IPS-20b (cell line): ENCODE measurements around the gene APOBEC3B.
"Not testable (repeated sequence)": the region's sequence is repeated elsewhere in the genome, so short reads cannot be mapped to it uniquely, and the experiment has no call there.

Source experiments
- H3K27ac ChIP-seq: one replicate; pipeline ENCODE4 v1.5.1; 2013; ENCODE audit warnings: low read length
- H3K27me3 ChIP-seq: 2 replicates; pipeline ENCODE4 v1.6.1; 2013; ENCODE audit warnings: mild to moderate bottlenecking, low read length, inconsistent platforms; ENCODE audit not compliant: insufficient read depth
- H3K36me3 ChIP-seq: 2 replicates; pipeline ENCODE4 v1.6.1; 2013; ENCODE audit warnings: low read depth, mild to moderate bottlenecking, inconsistent platforms, low read length, moderate library complexity; ENCODE audit not compliant: insufficient read depth
- H3K4me1 ChIP-seq: 2 replicates; pipeline ENCODE4 v1.6.1; 2013; ENCODE audit warnings: mild to moderate bottlenecking, control low read depth, inconsistent platforms, low read length, moderate library complexity; ENCODE audit not compliant: insufficient read depth
- H3K4me3 ChIP-seq: 2 replicates; pipeline ENCODE4 v1.5.1; 2013; ENCODE audit warnings: mild to moderate bottlenecking, low read length, inconsistent platforms
- H3K9ac ChIP-seq: 2 replicates; pipeline ENCODE4 v1.6.1; 2013; ENCODE audit warnings: low read depth, mild to moderate bottlenecking, inconsistent platforms, low read length, moderate library complexity
- H3K9me3 ChIP-seq: 2 replicates; pipeline ENCODE4 v1.6.1; 2013; ENCODE audit warnings: mild to moderate bottlenecking, low read depth, low read length, inconsistent platforms; ENCODE audit not compliant: insufficient read depth

The APOBEC3B gene

DNA sequence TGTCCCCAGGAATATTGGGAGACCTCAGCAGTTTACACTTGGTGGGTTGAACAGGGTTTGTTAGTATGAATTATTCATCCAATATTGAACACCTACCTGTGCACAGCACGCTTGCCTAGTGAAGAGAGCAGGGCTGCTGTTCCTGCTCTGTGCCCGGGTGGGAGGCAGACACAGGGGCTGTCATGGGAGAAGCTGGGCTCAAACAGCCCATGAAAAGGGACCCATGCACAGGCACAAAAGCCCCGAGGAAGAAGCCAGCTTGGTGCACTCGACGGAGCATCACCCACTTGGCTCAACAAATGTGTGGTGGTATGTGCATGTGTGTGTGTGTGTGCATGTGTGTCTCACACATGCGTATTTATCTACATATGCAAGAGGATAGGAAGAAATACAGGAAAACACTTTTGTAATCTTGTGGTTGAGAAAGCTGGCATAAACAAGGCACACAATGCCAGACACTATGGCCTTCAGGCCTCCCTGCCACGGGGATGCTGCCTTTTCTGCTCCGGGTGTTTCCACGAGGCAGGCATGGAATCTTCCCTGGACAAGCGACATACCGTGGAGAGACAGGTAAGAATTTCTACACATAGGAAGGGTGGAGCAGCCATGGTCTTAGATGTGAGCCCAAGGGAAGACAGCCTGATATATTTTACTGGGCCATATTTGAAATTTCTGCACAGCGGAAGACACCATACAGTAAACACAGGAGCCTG is 29.7 kb upstream of the APOBEC3B start:
- H3K36me3 ChIP-seq, result no peaks in the 10 kb centered on the region
- H3K4me3 ChIP-seq, result no peak overlapping the region
- no peak overlapping the region for H3K9ac ChIP-seq
- no peaks in the 10 kb centered on the region for H3K9me3 ChIP-seq
- no peaks in the 10 kb centered on the region for H3K27me3 ChIP-seq
- no peaks in the 10 kb centered on the region for H3K4me1 ChIP-seq
- H3K27ac ChIP-seq, result no peak overlapping the region

DNA sequence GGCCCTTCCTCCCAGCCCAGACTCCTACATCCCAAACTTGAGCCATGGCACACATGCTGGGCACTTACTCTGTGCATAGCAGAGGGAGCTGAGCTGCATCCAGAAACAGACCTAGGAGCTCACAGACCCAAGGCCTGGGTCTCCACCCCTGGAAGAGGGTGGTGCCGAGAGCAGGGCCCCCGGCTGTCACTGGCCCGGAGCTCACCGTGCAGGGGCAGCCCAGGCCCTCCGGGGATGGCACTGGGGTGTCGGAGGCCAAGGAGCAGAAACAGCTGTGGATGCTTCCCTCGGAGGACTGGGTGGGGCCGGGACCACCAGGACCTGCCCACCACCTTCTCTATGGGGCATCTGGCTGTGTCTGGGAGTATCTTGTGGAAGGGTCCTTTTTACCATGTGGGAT is 29.1 kb upstream of the APOBEC3B start:
- Histone ChIP-seq H3K9me3 (no peaks in the 10 kb centered on the region), H3K9ac (no peak overlapping the region), H3K4me3 (no peak overlapping the region), H3K27me3 (no peaks in the 10 kb centered on the region), H3K27ac (no peak overlapping the region), H3K36me3 (no peaks in the 10 kb centered on the region), H3K4me1 (no peaks in the 10 kb centered on the region)

DNA sequence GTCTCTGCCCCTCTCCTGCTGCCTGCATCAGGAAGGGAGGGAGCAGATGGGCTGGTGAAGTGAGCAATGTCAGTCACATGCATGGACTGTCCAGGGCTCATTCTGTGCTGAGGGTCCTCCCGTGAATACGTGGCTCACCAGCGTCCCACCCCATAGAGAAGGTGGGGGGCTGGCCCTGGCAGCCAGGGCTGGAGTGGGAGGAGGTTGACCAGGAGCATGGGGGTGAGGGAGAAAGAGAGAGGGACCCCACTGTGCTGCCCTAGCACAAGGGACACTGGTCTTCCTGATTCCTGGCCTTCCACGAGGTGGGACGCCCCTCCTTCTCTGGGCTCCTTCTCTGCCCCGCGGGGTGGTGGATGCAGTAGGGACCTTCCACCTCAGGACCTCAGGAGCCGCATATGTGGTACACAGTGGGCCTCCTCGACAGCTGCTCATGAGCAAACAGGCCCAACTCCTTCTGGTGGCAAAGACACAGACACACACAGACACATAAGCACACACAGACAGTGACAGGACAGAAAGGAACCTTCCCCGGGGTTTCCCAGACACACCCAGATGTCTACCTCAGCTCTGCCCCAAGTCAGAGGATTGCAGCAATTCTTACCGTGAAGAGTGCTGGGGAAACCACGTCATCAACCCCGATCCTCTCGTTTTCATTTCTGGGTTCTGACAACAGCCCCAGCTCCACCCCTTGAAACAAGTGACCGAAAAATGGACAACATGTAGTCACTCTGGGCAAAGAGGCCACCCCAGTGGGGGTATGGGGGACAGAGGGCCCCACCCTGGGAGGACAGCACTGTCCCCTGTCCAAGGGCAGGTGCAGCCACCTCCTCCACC is 28.4 kb upstream of the APOBEC3B start:
- H3K9ac ChIP-seq, result no peak overlapping the region
- no peak overlapping the region for H3K27ac ChIP-seq
- H3K4me1 ChIP-seq, result no peaks in the 10 kb centered on the region
- H3K9me3 ChIP-seq, result no peaks in the 10 kb centered on the region
- H3K27me3 ChIP-seq, result no peaks in the 10 kb centered on the region
- H3K36me3 ChIP-seq, result no peaks in the 10 kb centered on the region
- no peak overlapping the region for H3K4me3 ChIP-seq

DNA sequence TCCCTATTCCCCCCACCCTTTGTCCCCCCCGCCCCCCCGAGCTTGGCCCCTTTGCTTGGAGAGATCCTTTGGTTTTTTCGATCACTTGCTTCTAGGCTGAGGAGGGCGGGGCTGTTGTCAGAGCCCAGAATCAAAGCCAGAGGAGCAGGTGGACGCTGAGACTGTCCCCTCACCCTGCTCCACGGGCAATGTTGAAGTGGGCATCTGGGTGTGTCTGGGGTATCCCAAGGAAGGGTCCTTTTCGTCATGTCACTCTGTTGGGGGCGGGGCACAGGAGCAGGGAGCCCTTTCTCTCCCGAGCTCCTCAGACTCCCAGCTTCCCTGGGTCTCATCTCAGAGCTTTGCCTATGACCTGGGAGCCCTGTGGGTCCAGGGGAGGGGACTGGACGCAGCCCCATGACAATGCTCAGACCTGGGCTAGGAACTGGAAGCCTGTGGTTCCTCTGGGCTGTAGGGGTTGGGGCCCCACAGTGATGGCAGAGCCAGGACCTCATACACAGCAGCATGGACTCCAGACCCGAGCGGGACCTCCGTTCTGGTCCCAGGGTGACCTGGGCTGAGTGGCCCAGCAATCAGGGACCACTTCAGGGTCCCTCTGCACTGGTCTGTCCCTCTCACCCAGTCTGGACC is 27.6 kb upstream of the APOBEC3B start:
- Histone ChIP-seq H3K36me3 (no peaks in the 10 kb centered on the region), H3K9ac (no peak overlapping the region), H3K27me3 (no peaks in the 10 kb centered on the region), H3K9me3 (no peaks in the 10 kb centered on the region), H3K4me1 (no peaks in the 10 kb centered on the region), H3K27ac (no peak overlapping the region), H3K4me3 (no peak overlapping the region)

DNA sequence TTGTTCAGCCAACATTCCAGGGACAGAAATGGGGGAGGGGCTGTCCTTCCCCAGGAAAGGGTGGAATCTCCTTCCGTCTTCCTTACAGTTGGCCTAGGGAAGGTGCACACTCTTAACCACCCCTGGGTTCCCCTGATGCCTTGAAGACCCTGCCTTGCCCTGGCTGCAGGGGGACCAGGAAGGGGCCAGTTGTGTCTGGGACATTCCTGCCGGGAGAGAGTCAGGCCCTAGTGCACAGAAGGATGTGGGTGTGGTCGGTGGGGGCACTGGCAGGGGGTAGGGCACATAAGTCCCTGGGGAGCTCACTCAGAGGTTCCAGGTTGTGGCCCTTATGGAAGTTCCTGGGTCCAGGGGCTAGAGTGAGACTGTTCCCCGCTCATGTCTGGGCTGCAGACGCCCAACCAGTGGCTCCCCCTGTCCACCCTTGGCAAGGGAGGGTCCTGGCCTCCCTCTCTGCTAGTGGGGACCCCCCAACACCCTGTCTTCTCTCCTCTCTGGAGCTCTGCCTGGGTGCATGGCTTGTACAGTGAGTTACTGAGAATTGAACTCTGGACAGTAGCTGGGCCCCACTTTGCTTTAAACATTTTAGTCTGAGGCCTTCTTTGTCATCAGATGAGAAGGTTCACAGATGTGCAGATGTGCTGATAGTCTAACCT is 26.8 kb upstream of the APOBEC3B start:
- Histone ChIP-seq H3K9ac (no peak overlapping the region), H3K4me1 (no peaks in the 10 kb centered on the region), H3K27ac (no peak overlapping the region), H3K4me3 (no peak overlapping the region), H3K36me3 (no peaks in the 10 kb centered on the region), H3K27me3 (no peaks in the 10 kb centered on the region), H3K9me3 (no peaks in the 10 kb centered on the region)

DNA sequence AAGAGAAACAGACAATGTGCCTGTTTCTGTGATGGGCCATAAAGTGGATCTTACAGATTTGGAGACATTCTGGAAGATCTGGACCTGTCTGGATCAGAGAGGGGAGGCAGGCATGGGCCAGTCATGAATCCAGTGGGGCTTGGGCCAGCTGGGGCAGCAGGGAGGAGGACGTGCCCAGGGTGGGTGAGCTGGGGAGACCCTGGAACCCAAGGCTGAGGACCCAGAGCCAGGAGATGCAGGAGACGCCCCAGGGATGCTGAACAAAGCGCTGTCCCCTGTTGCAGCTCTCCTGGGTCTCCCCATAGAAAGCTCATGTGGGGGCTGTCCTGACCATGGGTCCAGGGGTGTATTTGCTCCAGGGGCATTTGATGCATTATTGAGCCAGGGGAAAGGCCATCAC is 26.2 kb upstream of the APOBEC3B start:
- no peaks in the 10 kb centered on the region for H3K36me3 ChIP-seq
- no peak overlapping the region for H3K9ac ChIP-seq
- no peaks in the 10 kb centered on the region for H3K27me3 ChIP-seq
- H3K4me3 ChIP-seq, result no peak overlapping the region
- no peaks in the 10 kb centered on the region for H3K4me1 ChIP-seq
- no peak overlapping the region for H3K27ac ChIP-seq
- no peaks in the 10 kb centered on the region for H3K9me3 ChIP-seq

DNA sequence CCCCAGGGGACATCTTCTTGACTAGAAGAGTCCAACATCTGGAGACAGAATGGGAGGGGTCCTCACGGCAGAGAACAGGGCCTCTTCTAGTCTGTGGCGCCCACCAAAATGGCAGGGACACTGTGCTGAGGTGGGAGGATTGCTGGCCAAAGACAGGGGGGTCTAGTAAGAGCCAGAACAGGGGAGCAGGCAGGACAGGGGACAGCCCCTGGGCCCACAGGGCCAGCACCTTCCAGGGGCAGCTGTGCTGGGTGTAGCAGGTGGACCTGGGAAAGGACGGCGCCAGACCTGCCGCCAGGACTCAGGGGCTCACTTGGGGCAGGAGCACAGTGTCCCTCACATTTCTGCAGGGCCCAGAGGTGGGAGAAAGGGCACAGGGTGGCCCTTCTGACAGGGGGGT is 25.6 kb upstream of the APOBEC3B start:
- no peak overlapping the region for H3K4me3 ChIP-seq
- no peaks in the 10 kb centered on the region for H3K9me3 ChIP-seq
- H3K4me1 ChIP-seq, result no peaks in the 10 kb centered on the region
- no peak overlapping the region for H3K9ac ChIP-seq
- H3K36me3 ChIP-seq, result no peaks in the 10 kb centered on the region
- no peak overlapping the region for H3K27ac ChIP-seq
- no peaks in the 10 kb centered on the region for H3K27me3 ChIP-seq

DNA sequence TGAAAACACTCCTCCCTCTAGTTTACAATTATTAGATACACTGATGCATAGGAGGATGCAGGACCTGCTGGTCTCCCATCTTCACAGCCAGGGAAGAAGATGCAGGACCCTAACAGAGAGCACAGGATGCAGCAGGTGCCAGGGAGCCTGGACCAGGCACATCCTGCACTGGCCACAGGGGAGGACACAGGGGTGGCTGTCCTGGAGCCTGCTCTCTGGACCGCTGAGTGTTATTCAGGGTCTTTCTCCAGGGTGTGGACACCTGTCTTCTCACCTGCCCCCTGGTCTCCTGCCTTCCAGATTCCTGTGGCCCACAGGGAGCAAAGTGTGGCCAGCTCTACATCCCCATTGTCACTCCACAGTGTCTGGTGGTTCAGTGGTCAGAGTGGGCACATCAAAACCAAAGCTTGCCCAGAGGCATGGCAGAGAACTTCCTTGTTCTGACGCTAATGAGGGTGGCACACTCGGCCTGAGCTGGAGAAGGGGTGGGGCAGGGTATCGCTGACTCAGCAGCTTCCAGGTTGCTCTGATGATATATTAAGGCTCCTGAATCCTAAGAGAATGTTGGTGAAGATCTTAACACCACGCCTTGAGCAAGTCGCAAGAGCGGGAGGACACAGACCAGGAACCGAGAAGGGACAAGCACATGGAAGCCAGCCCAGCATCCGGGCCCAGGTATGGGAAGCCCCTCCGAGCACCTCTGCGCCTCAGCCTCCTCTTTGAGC is 24.9 kb upstream of the APOBEC3B start, which contains the start of gene APOBEC3A:
Gene APOBEC3A (plus strand): TSS at position 564 of the 725 bp plus-strand sequence. CDS start 83 bp downstream, at position 647.
- Histone ChIP-seq H3K4me1 (no peaks in the 10 kb centered on the region), H3K36me3 (no peaks in the 10 kb centered on the region), H3K27ac (no peak within 1 kb of the TSS), H3K4me3 (no peak within 1 kb of the TSS), H3K27me3 (no peaks in the 10 kb centered on the region), H3K9me3 (no peaks in the 10 kb centered on the region), H3K9ac (no peak within 1 kb of the TSS)

DNA sequence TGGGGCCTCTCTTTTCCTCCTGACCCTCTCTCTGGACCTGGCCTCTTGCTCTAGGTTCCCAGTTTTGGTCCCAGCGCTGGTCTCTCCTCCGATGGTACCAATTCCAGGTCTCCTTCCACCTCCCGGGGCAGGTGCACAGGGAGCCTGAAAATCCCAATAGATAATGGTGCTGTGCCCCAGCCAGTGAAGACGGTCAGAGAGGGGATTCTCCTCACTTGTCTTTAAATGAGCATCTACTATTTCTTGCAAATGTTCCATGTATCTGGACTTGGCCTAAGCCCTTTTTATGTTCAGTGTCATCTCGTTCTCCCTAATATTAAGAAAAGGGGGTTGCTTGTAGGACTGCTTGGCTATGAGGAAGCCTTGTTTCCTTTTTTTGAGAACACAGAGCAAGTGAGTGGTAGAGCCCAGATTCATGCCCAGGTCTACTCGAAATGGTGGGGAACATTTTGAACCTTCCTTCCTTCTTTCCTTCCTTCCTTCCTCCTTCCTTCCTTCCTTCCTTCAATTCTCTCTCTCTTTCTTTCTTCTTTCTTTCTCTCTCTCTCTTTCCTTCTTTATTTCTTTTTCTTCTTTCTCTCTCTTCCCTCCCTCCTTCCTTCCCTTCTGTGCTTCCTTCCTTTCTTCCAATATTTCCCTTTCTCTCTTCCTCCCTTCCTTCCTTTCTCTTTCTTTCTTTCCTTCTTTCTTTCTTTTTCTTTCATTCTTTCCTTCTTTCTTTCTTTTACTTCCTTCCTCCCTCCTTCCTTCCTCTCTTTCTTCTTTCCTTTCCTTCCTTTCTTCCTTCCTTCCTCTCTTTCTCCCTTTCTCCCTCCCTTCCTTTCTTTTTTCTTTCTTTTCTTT is 24.1 kb upstream of the APOBEC3B start:
- H3K27me3 ChIP-seq, result no peaks in the 10 kb centered on the region
- no peaks in the 10 kb centered on the region for H3K9me3 ChIP-seq
- H3K4me3 ChIP-seq, result no peak overlapping the region
- H3K9ac ChIP-seq, result no peak overlapping the region
- no peak overlapping the region for H3K27ac ChIP-seq
- no peaks in the 10 kb centered on the region for H3K36me3 ChIP-seq
- no peaks in the 10 kb centered on the region for H3K4me1 ChIP-seq

DNA sequence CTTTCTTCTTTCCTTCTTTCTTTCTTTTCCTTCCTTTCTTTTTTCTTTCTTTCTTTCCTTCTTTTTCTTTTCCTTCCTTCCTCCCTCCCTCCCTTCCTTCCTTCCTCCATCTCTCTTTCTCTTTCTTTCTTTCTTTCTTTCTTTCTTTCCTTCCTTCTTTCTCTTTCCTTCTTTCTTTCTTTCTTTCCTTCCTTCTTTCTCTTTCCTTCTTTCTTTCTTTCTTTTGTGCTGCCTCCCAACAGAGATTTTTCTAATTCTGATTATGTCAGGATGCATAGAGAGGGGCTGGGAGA is 23.6 kb upstream of the APOBEC3B start:
- H3K27ac ChIP-seq, H3K9ac ChIP-seq, H3K36me3 ChIP-seq, H3K9me3 ChIP-seq, H3K4me1 ChIP-seq, H3K27me3 ChIP-seq, H3K4me3 ChIP-seq: not testable (repeated sequence)
